GM06990 (cell line): ENCODE data around the gene ARRDC3.
"Not testable (repeated sequence)": the region's sequence is repeated elsewhere in the genome, so short reads cannot be mapped to it uniquely, and the experiment has no call there.

ENCODE experiments used
- DNase-seq: peaks from one replicate; pipeline ENCODE4 v3.0.0-alpha.2; 2011; ENCODE audit not compliant: insufficient read length; ENCODE audit errors: extremely low read depth
- H3K27me3 ChIP-seq: replicated peaks from 2 replicates; pipeline ENCODE4 v1.6.0; 2011; ENCODE audit warnings: low read length; ENCODE audit not compliant: control insufficient read depth, insufficient read depth
- H3K36me3 ChIP-seq: 2 replicates; pipeline ENCODE4 v1.5.1; 2011; ENCODE audit warnings: low read length; ENCODE audit not compliant: control insufficient read depth, insufficient read depth
- H3K4me3 ChIP-seq: replicated peaks from 2 replicates; pipeline ENCODE4 v1.5.1; 2011; ENCODE audit warnings: low read depth, mild to moderate bottlenecking, control low read depth, low read length
- CTCF ChIP-seq: IDR thresholded peaks from 2 replicates; pipeline ENCODE4 v1.5.1; 2011; ENCODE audit warnings: low read length, control low read depth, mild to moderate bottlenecking, inconsistent platforms; ENCODE audit not compliant: insufficient read depth, poor library complexity, severe bottlenecking

Gene ARRDC3

DNA sequence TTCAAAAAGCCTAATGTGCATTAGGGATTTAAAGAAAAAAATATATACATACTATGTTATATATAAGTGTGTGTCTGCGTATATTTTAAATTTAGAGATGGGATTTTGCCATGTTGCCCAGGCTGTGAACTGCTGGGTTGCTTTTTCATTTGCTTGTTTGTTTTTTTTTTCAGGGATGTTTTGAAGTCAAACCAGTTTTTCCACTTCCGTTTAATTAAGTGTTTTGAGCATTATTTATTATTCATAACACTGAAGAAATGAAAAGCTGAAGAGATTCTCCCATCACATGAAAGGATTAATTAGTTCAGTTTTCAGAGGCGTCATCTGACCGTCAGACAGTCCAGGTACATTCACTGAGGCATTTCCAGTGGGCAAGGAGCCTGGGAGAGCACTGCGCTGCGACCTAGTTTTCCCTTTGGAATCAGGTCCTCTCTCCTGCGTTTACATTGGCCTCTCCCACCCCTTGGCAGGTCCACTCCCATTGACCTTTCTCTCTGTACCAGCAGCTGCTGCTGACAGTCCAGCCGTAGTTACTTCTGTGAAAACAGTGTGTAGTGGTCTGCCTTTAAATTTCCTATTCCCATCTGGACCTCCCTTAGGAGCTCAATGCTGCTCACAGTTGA is 26.0 kb downstream of the ARRDC3 start:
- Histone ChIP-seq H3K4me3 (no peak overlapping the region), H3K27me3 (no peaks in the 10 kb centered on the region), H3K36me3 (no peaks in the 10 kb centered on the region)
- no peak for TF ChIP-seq CTCF
- DNase-seq = no peak

GRCh38 chr5:91354867-91355266 is 28.2 kb downstream of the ARRDC3 start:
- H3K27me3 ChIP-seq, DNase-seq, H3K4me3 ChIP-seq, H3K36me3 ChIP-seq: not testable (repeated sequence)

GRCh38 chr5:91352831-91353695 is 30.1 kb downstream of the ARRDC3 start:
- Histone ChIP-seq H3K4me3 (no peak overlapping the region), H3K36me3 (no peaks in the 10 kb centered on the region), H3K27me3 (no peaks in the 10 kb centered on the region; the same call in 1 of the 2 replicates)
- no peak for DNase-seq
- no peak for TF ChIP-seq CTCF

DNA sequence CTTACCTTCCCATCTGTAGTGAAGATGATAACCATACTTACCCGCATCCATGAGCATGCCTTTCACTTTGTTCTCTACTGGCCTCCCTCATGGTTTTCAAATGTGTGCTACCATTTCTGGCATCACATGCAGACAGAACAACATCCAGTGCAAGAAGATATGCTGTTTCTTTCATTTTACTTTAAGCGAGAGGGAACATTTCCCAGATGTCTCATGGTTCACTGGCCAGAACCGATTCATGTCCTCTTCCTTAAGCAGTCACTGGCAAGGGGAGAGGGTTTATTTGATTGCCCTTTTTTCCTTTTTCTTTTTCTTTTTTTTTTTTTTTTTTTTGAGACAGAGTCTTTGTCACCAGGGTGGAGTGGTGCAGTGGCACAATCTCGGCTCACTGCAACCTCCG is 37.7 kb downstream of the ARRDC3 start:
- no peak for DNase-seq
- no peaks in the 10 kb centered on the region; the same call in 1 of the 2 replicates for H3K27me3 ChIP-seq
- no peak overlapping the region for H3K4me3 ChIP-seq
- no peak for TF ChIP-seq CTCF
- no peaks in the 10 kb centered on the region for H3K36me3 ChIP-seq

GRCh38 chr5:91344661-91345200 is 38.4 kb downstream of the ARRDC3 start:
- H3K36me3 ChIP-seq, DNase-seq, H3K4me3 ChIP-seq, H3K27me3 ChIP-seq: not testable (repeated sequence)

GRCh38 chr5:91343916-91344315 is 39.2 kb downstream of the ARRDC3 start:
- no peak for DNase-seq
- Histone ChIP-seq H3K36me3 (no peaks in the 10 kb centered on the region), H3K27me3 (no peaks in the 10 kb centered on the region; the same call in none of the 2 replicates), H3K4me3 (no peak overlapping the region)
- TF ChIP-seq CTCF = no peak

DNA sequence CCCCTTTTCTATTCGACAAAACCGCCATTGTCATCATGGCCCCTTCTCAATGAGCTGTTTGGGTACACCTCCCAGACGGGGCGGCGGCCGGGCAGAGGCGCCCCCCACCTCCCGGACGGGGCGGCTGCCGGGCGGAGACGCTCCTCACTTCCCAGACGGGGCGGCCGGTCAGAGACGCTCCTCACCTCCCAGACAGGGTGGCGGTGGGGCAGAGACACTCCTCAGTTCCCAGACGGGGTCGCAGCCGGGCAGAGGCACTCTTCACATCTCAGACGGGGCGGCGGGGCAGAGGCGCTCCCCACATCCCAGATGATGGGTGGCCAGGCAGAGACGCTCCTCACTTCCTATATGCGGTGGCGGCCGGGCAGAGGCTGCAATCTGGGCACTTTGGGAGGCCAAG is 40.2 kb downstream of the ARRDC3 start:
- not testable (repeated sequence) for DNase-seq

More for the DNA sequence above, 40.2 kb downstream of the ARRDC3 start:
- not testable (repeated sequence) for H3K4me3 ChIP-seq, H3K27me3 ChIP-seq, H3K36me3 ChIP-seq
